ENCODE results near the gene SIAH2.

GRCh38 chr3:150725548-150725947 lies 37.4 kb downstream of the SIAH2 start:
- TF ChIP-seq YY1 (IDR thresholded peaks at IDR 0.05; ENCODE audit: insufficient read depth, insufficient read length): no peak
- TF ChIP-seq SUZ12 (IDR thresholded peaks at IDR 0.05; ENCODE audit: extremely low read depth, insufficient read depth, insufficient read length): no peak

All from NT2/D1 (cell line).